Activated naive CD4-positive, alpha-beta T cell treated with anti-CD3 and anti-CD28 coated beads, Interleukin-2, amount 50 U/mL, for 16 hours (primary cell): ENCODE data around the gene DPP4.

Experiments used
- DNase-seq: peaks from one replicate; pipeline ENCODE4 v3.0.0-alpha.2; 2020

DPP4 gene

GRCh38 chr2:161947406-161947805 lies 126.6 kb downstream of the DPP4 start:
- no peak for DNase-seq

- DNase-seq, result no peak
Measured at GRCh38 chr2:161946489-161947107, 127.4 kb downstream of the DPP4 start.

- DNase-seq, result no peak
Measured at GRCh38 chr2:161943011-161943410, 131.0 kb downstream of the DPP4 start.
